ENCODE measurements around the gene GPR179. TPM values are rescaled to one million over a fixed set of nuclear protein-coding genes. Genes with fewer than 3 reads are reported as not detected.

GPR179 gene
- total RNA-seq, 6 experiments from 2014 or later, result 0.07 to 0.22 TPM; not detected in 4

DNA sequence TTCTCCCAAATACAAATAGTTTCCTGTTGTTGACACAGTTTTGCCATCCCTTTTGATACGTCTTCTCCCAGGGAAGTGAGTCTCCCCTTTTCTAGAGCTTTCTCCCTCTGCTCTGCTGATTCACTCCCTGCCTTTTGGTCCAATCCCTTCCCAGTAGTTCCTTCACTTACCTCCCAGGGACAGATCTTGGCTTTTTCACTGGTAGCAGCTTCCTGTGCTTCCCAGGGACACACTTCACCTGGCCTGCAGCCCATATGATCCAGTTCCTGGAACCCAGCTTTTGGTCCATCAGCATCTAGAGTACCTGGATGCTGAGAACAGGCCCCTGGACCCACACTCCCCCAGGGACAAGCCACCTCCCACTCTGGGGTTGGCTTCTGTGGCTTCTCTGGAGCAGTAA, 15.8 kb downstream of the GPR179 start:
- H3K27me3 ChIP-seq, result no peaks in the 10 kb centered on the region
- intact Hi-C loops (cut with DNase I), result no loop called here
- H3K36me3 ChIP-seq, result peaks cover 0 to 10% (median 1%) of the 10 kb centered on the region in 4 donors
- no peak for TF ChIP-seq POLR2A (IDR thresholded peaks at IDR 0.05)
- TF ChIP-seq, protein P1, sequence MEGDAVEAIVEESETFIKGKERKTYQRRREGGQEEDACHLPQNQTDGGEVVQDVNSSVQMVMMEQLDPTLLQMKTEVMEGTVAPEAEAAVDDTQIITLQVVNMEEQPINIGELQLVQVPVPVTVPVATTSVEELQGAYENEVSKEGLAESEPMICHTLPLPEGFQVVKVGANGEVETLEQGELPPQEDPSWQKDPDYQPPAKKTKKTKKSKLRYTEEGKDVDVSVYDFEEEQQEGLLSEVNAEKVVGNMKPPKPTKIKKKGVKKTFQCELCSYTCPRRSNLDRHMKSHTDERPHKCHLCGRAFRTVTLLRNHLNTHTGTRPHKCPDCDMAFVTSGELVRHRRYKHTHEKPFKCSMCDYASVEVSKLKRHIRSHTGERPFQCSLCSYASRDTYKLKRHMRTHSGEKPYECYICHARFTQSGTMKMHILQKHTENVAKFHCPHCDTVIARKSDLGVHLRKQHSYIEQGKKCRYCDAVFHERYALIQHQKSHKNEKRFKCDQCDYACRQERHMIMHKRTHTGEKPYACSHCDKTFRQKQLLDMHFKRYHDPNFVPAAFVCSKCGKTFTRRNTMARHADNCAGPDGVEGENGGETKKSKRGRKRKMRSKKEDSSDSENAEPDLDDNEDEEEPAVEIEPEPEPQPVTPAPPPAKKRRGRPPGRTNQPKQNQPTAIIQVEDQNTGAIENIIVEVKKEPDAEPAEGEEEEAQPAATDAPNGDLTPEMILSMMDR (IDR thresholded peaks at IDR 0.05), result no peak
- ATAC-seq, result no peak
- H3K27ac ChIP-seq, result no peak overlapping the region
- H3K9me3 ChIP-seq, result no peaks in the 10 kb centered on the region
- DNase-seq, result peak in 1 of 3 donors; percentile 27
- WGBS (ENCODE audit: insufficient coverage, low coverage, low lambda C conversion rate, missing lambda C conversion rate), result no CpG with 5 or more reads among the region's 1 CpG
- no peaks in the 10 kb centered on the region for H3K4me1 ChIP-seq
- no peak overlapping the region for H3K4me3 ChIP-seq

DNA sequence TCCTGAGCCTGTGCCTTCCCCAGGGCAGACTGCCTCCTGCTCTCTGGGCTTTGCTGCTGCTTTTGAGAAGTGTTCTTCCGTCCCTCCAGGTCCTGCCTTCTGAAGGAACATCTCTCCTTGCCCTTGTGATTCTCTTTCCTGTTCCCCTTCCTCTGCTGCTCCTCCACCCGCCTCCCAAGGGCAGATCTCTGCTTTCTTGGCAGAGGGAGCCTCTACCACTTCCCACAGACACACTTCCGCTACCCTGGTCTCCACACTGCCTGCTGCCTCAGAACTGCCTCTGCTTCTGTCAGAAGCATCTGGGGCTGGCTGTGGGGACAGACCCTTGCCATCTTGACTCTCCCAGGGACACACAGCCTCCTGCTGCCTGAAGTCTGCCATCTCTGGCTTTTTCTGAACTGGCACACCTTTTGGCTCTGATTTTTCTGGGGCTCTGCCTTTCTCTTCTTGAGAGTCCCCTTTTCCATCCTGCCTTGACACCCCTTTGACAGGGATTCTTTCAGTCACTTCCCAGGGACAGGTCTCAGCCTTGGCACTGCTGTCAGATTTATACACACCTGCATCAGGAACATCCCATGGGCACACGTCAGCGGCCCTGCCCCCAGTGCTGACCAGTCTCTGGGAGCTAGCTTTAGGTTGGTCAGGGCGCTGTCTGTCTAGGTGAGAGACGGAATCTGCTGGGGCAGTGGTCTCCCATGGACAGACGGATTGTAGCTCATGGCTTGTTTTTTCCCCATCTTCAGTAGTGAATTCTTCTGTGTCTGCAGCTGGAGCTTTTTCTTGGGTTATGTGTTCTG, 16.6 kb downstream of the GPR179 start:
- H3K4me1 ChIP-seq, result no peaks in the 10 kb centered on the region
- TF ChIP-seq POLR2A (IDR thresholded peaks at IDR 0.05), result no peak
- TF ChIP-seq, protein P1 (IDR thresholded peaks at IDR 0.05), result no peak
- H3K27me3 ChIP-seq, result no peaks in the 10 kb centered on the region
- WGBS (ENCODE audit: insufficient coverage, low coverage, low lambda C conversion rate, missing lambda C conversion rate), result 78% methylated on average over 6 of the region's 8 CpGs
- DNase-seq, result peak in 2 of 3 donors; percentile 35 to 48
- H3K36me3 ChIP-seq, result peaks cover 0 to 15% (median 5%) of the 10 kb centered on the region in 4 donors
- peak; percentile 65 to 82 (median 74) for ATAC-seq
- no peak overlapping the region for H3K4me3 ChIP-seq
- no peak overlapping the region for H3K27ac ChIP-seq
- H3K9me3 ChIP-seq, result no peaks in the 10 kb centered on the region
- intact Hi-C loops (cut with DNase I), result no loop called here

DNA sequence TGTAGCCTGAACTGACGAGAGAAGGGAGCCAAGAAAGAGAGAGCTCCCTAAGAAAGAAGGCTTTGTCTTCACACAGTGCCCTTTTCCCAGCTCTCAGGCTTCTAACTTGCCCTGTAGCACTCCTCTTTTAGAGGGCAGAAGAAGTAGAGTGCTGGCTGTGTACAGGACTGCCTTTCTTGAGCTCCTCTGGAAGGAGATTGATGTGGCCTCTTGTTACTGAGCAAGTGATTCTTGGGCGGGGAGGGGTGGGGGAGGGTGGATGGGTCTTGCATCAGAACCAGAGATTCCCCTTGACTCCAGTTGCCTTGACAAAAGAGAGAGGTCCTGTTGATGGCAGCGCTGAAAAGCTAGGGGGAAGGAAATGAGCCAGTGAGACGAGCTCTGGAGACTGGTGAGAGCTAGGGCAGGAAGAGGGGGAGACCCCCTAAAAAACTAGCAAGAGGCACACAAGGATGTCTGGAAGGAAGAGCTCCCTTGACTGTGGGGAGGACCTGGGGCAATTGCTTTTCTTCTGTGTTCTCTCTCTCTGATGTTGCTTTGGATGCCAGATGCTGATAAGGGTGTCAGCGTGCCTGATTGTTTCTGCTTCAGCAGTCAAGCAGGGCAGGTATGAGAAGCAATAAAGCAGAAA, 18.4 kb downstream of the GPR179 start:
- no peak overlapping the region for H3K4me3 ChIP-seq
- intact Hi-C loops (cut with DNase I), result no loop called here
- WGBS (ENCODE audit: insufficient coverage, low coverage, low lambda C conversion rate, missing lambda C conversion rate), result 43% methylated on average over 5 of the region's 5 CpGs
- peaks cover 0 to 24% (median 5%) of the 10 kb centered on the region in 4 donors for H3K36me3 ChIP-seq
- no peaks in the 10 kb centered on the region for H3K4me1 ChIP-seq
- no peaks in the 10 kb centered on the region for H3K9me3 ChIP-seq
- no peaks in the 10 kb centered on the region for H3K27me3 ChIP-seq
- DNase-seq (peak in 1 of 3 donors; percentile 23), ATAC-seq (no peak)
- TF ChIP-seq POLR2A (IDR thresholded peaks at IDR 0.05), result no peak
- TF ChIP-seq, protein P1 (IDR thresholded peaks at IDR 0.05), result no peak
- H3K27ac ChIP-seq, result no peak overlapping the region

DNA sequence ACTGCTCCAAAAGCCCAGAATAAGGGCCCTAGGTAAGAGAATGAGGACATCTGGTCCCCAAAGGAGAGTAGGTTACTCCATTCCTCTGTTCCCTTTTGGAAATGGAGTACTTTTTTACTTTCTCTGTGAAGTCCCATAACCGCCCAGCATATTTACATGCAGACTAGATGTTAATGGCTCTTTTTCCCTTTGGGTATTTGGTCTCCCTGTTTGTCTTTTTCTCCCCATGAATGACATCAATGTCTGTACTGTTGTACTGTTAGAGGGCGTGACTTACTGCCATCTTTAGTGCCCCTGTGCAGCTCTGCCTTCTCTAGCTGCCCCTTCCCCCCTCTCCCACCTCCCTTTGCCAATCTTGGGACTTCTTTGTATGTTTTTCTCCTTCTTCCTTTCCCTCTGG, 19.0 kb downstream of the GPR179 start:
- Histone ChIP-seq H3K4me1 (no peaks in the 10 kb centered on the region), H3K27me3 (no peaks in the 10 kb centered on the region), H3K4me3 (no peak overlapping the region), H3K27ac (no peak overlapping the region), H3K36me3 (peaks cover 0 to 26% (median 5%) of the 10 kb centered on the region in 4 donors), H3K9me3 (no peaks in the 10 kb centered on the region)
- no peak for DNase-seq
- ATAC-seq, result no peak
- WGBS (ENCODE audit: insufficient coverage, low coverage, low lambda C conversion rate, missing lambda C conversion rate), result 93% methylated on average over 2 of the region's 2 CpGs
- TF ChIP-seq, protein P1 (IDR thresholded peaks at IDR 0.05), result no peak
- no peak for TF ChIP-seq POLR2A (IDR thresholded peaks at IDR 0.05)
- intact Hi-C loops (cut with DNase I), result no loop called here
